GM18951 (cell line): ENCODE measurements around the gene NGEF.
"Not testable (repeated sequence)": the region's sequence is repeated elsewhere in the genome, so short reads cannot be mapped to it uniquely, and the experiment has no call there.

Experiments used
- POLR2A ChIP-seq: IDR thresholded peaks from 4 replicates; pipeline ENCODE4 v1.6.1; 2011; ENCODE audit warnings: mild to moderate bottlenecking; ENCODE audit not compliant: insufficient read length, insufficient read depth; ENCODE audit errors: extremely low read depth
- in situ Hi-C: fragments of 300-500 bp; cut with MboI; formaldehyde crosslinking; loops from one replicate; pipeline ENCODE4 v1.12.0; 2022; ENCODE audit warnings: low sequenced_read_pairs, mixed read lengths, inconsistent platforms; ENCODE audit not compliant: unreplicated experiment

Gene NGEF

GRCh38 chr2:232925153-232925820, 87.8 kb downstream of the NGEF start:
- no peak for TF ChIP-seq POLR2A
- in situ Hi-C loops: no loop called here

GRCh38 chr2:232924433-232924832, 88.6 kb downstream of the NGEF start:
- no peak for TF ChIP-seq POLR2A
- in situ Hi-C loops: no loop called here

GRCh38 chr2:232920760-232921159, 92.3 kb downstream of the NGEF start:
- TF ChIP-seq POLR2A: no peak
- in situ Hi-C loops: no loop called here

- in situ Hi-C loops: no loop called here
These were observed 93.0 kb downstream of the NGEF start for GRCh38 chr2:232920055-232920454.

GRCh38 chr2:232919141-232919540, 93.9 kb downstream of the NGEF start:
- TF ChIP-seq POLR2A: no peak
- in situ Hi-C loops: no loop called here

More at GRCh38 chr2:232920055-232920454, 93.0 kb downstream of the NGEF start:
- TF ChIP-seq POLR2A: no peak

GRCh38 chr2:232913903-232914302, 99.2 kb downstream of the NGEF start:
- in situ Hi-C loops: no loop called here
- no peak for TF ChIP-seq POLR2A

GRCh38 chr2:232911712-232912277, 101.3 kb downstream of the NGEF start:
- no peak for TF ChIP-seq POLR2A
- in situ Hi-C loops: no loop called here

GRCh38 chr2:232910376-232910775, 102.7 kb downstream of the NGEF start:
- no peak for TF ChIP-seq POLR2A
- in situ Hi-C loops: no loop called here

- in situ Hi-C loops: no loop called here
- no peak for TF ChIP-seq POLR2A
These were observed 104.4 kb downstream of the NGEF start for GRCh38 chr2:232908695-232909094.

GRCh38 chr2:232907718-232908085, 105.4 kb downstream of the NGEF start:
- in situ Hi-C loops: not testable (repeated sequence)

- in situ Hi-C loops: not testable (repeated sequence)
These were observed 106.0 kb downstream of the NGEF start for GRCh38 chr2:232906867-232907717.

GRCh38 chr2:232903989-232904388, 109.1 kb downstream of the NGEF start:
- in situ Hi-C loops: no loop called here

GRCh38 chr2:232901736-232902578, 111.1 kb downstream of the NGEF start:
- in situ Hi-C loops: no loop called here
- TF ChIP-seq POLR2A: no peak

More at GRCh38 chr2:232903989-232904388, 109.1 kb downstream of the NGEF start:
- no peak for TF ChIP-seq POLR2A
